Uterus (tissue), 4 donors: ENCODE measurements around the gene FMN2. TPM values are rescaled to one million over a fixed set of nuclear protein-coding genes. Genes with fewer than 3 reads are reported as not detected.

Experiments used
- DNase-seq, 2 donors: peaks; one replicate each; pipeline ENCODE4 v3.0.0-alpha.2; 2019 to 2020
- H3K27ac ChIP-seq, 2 donors: fragments of 200-600 bp; sonication (generic); 1 replicate in 1 of 2; 2 replicates in 1 of 2; pipeline ENCODE4 v1.5.1; 2016 to 2018
- H3K27me3 ChIP-seq, 2 donors: fragments of 200-600 bp; sonication (generic); one replicate each; pipeline ENCODE4 v1.5.1; 2018 to 2019; ENCODE audit warnings: control low read depth in 1 of 2
- H3K36me3 ChIP-seq, 2 donors: fragments of 200-600 bp; sonication (generic); one replicate each; pipeline ENCODE4 v1.5.1; 2019; ENCODE audit warnings: control low read depth in 1 of 2
- H3K4me1 ChIP-seq, 2 donors: fragments of 200-600 bp; sonication (generic); one replicate each; pipeline ENCODE4 v1.5.1; 2018 to 2019; ENCODE audit warnings: control low read depth in 1 of 2
- H3K4me3 ChIP-seq, 2 donors: fragments of 200-600 bp; sonication (generic); 1 replicate in 1 of 2; 2 replicates in 1 of 2; pipeline ENCODE4 v1.5.1; 2018 to 2019; ENCODE audit warnings: mild to moderate bottlenecking in 1 of 2
- H3K9me3 ChIP-seq, 2 donors: fragments of 200-600 bp; sonication (generic); one replicate each; pipeline ENCODE4 v1.5.1; 2019; ENCODE audit warnings: control low read depth in 1 of 2
- POLR2A ChIP-seq, 2 donors: fragments of 450-650 bp; IDR thresholded peaks; one replicate each; pipeline ENCODE4 v1.6.1; 2016; ENCODE audit warnings: antibody characterized with exemption in 2 of 2, mild to moderate bottlenecking in 1 of 2, moderate library complexity in 1 of 2
- intact Hi-C: fragments of 100-400 bp; cut with DNase I; formaldehyde crosslinking; loops from one replicate; pipeline ENCODE4 v1.15.1; 2023; ENCODE audit warnings: low total_unique reads
- total RNA-seq, 4 donors: library from RNA; depleted of rRNA in 3 of 4; stranded (reverse); fragments of >200 nt in 3 of 4; gene quantifications; one replicate each; pipeline versions ENCODE4 v1.1.0 to v1.2.4, GENCODE V29; 2014 to 2023
- TF ChIP-seq, protein P1 (sequence below), 4 experiments: fragments of 200-600 bp in 2 of 4; fragments of 450-650 bp in 2 of 4; sonication (generic) in 2 of 4; IDR thresholded peaks; one replicate each; pipeline ENCODE4 v1.5.1; 2016 to 2019; ENCODE audit warnings: antibody characterized with exemption in 4 of 4, mild to moderate bottlenecking in 2 of 4, moderate library complexity in 1 of 4
- donor health status: DM: yes; HTN: yes; CAD: no.

Gene FMN2
- total RNA-seq, 4 donors from 2014 or later, result 1.0 to 6.5 (median 2.3) TPM; not detected in 1

- no peaks in the 10 kb centered on the region for H3K4me1 ChIP-seq
- no peak overlapping the region for H3K4me3 ChIP-seq
- H3K9me3 ChIP-seq, result no peaks in the 10 kb centered on the region
- peak overlapping the region; percentile 29 to 52 for H3K27ac ChIP-seq
- peak; percentile 31 to 67 for DNase-seq
- H3K27me3 ChIP-seq, result no peaks in the 10 kb centered on the region
- no peak for TF ChIP-seq POLR2A (IDR thresholded peaks at IDR 0.05)
- TF ChIP-seq, protein P1, sequence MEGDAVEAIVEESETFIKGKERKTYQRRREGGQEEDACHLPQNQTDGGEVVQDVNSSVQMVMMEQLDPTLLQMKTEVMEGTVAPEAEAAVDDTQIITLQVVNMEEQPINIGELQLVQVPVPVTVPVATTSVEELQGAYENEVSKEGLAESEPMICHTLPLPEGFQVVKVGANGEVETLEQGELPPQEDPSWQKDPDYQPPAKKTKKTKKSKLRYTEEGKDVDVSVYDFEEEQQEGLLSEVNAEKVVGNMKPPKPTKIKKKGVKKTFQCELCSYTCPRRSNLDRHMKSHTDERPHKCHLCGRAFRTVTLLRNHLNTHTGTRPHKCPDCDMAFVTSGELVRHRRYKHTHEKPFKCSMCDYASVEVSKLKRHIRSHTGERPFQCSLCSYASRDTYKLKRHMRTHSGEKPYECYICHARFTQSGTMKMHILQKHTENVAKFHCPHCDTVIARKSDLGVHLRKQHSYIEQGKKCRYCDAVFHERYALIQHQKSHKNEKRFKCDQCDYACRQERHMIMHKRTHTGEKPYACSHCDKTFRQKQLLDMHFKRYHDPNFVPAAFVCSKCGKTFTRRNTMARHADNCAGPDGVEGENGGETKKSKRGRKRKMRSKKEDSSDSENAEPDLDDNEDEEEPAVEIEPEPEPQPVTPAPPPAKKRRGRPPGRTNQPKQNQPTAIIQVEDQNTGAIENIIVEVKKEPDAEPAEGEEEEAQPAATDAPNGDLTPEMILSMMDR (IDR thresholded peaks at IDR 0.05), result peak; percentile 38 to 56 (median 48)
- intact Hi-C loops, result no loop called here
- no peaks in the 10 kb centered on the region for H3K36me3 ChIP-seq
These were observed 99.3 kb downstream of the FMN2 start for GRCh38 chr1:240190881-240191401.

DNA sequence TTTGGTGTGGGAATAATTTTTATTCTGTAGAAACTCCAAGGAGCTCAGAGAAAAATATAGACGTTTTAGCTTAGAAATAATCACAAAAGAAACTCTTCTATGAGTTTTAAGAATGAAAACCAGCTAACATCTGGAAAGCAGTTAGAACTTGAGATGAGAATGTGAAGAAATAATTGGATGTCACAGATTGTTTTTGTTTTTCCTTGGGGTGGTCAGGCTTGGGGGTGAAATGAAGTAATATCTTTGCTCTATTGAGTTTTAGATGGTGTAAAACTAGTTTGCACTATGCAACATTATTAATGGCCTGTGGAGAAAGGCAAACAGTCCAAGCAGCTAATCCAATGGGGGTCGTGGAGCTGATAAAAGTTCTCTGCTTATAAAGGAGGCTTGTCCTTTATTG, 101.2 kb downstream of the FMN2 start:
- no peak for DNase-seq
- Histone ChIP-seq H3K4me1 (no peaks in the 10 kb centered on the region), H3K9me3 (no peaks in the 10 kb centered on the region), H3K36me3 (no peaks in the 10 kb centered on the region), H3K4me3 (no peak overlapping the region), H3K27ac (peak overlapping the region; percentile 29 to 75), H3K27me3 (no peaks in the 10 kb centered on the region)
- TF ChIP-seq, protein P1 (IDR thresholded peaks at IDR 0.05), result no peak
- intact Hi-C loops, result no loop called here

DNA sequence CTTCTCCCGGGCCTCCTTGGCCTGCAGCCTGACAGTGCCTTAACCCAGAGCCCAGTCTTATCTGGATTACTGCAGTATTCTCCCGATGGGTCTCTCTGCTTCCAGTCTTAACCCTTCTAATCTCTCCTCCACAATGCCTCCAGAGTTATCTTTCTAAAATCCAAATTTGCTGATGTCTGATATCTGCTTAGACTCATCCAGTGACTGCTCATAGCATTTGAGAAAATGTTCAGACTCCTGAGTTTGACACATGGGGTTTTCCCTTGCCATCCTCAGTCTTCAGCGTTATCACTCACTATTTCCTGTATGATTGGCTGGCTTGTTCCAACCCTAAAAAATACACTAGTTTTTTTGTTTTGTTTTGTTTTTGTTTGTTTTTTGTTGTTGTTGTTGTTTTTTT, 102.0 kb downstream of the FMN2 start:
- no peaks in the 10 kb centered on the region for H3K4me1 ChIP-seq
- no peak for DNase-seq
- H3K27ac ChIP-seq, result peak overlapping the region; percentile 29 to 75
- H3K9me3 ChIP-seq, result no peaks in the 10 kb centered on the region
- intact Hi-C loops, result no loop called here
- TF ChIP-seq POLR2A (IDR thresholded peaks at IDR 0.05), result no peak
- TF ChIP-seq, protein P1 (IDR thresholded peaks at IDR 0.05), result no peak
- no peaks in the 10 kb centered on the region for H3K27me3 ChIP-seq
- no peak overlapping the region for H3K4me3 ChIP-seq
- no peaks in the 10 kb centered on the region for H3K36me3 ChIP-seq

- TF ChIP-seq, protein P1 (IDR thresholded peaks at IDR 0.05), result no peak
- no peak for TF ChIP-seq POLR2A (IDR thresholded peaks at IDR 0.05)
- Histone ChIP-seq H3K4me1 (no peaks in the 10 kb centered on the region), H3K9me3 (no peaks in the 10 kb centered on the region), H3K36me3 (no peaks in the 10 kb centered on the region), H3K27me3 (no peaks in the 10 kb centered on the region), H3K4me3 (no peak overlapping the region), H3K27ac (peak overlapping the region; percentile 29 to 75)
- intact Hi-C loops, result no loop called here
- peak; percentile 29 to 72 for DNase-seq
These were observed 102.4 kb downstream of the FMN2 start for GRCh38 chr1:240194120-240194519.

DNA sequence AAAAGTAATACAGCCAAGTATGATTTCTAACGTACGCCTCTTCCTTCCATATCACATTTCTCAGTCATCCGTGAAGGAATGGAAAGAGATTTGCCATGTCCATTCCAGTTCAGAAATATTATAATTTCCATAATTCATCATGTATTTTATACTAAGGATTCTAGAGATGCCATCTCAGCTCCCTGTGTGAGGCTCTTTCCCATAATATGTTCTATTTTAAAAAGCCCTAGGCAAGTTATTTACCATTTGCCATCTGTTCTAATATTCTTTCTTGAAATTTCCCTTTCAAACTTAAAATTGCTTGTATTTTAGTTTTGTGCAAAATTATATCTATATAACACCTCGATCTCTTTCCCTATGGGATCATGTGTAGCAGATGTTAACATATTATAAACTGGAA, 106.7 kb downstream of the FMN2 start:
- Histone ChIP-seq H3K27me3 (no peaks in the 10 kb centered on the region), H3K27ac (no peak overlapping the region), H3K36me3 (no peaks in the 10 kb centered on the region), H3K4me1 (no peaks in the 10 kb centered on the region), H3K9me3 (no peaks in the 10 kb centered on the region), H3K4me3 (no peak overlapping the region)
- no peak for DNase-seq
- intact Hi-C loops, result no loop called here
- TF ChIP-seq, protein P1 (IDR thresholded peaks at IDR 0.05), result no peak
- no peak for TF ChIP-seq POLR2A (IDR thresholded peaks at IDR 0.05)
